ENCODE data around the gene RIN2. TPM values are rescaled to one million over a fixed set of nuclear protein-coding genes. Genes with fewer than 3 reads are reported as not detected.

The RIN2 gene
- 20.3 and 22.6 TPM in 2 replicates for total RNA-seq (2014; rRNA removed; shearing (Covaris generic))

GRCh38 chr20:19758133-19758500, at the start of gene RIN2:
Gene RIN2 (plus strand): TSS chr20:19758258. CDS start chr20:19889602, 131,344 bp downstream.
- H3K4me3 ChIP-seq: peak within 1 kb of the TSS; percentile 60
- peak within 1 kb of the TSS; percentile 47 for H3K27ac ChIP-seq
- no peaks in the 10 kb centered on the region for H3K9me3 ChIP-seq (replicated peaks)
- H3K36me3 ChIP-seq: no peaks in the 10 kb centered on the region
- H3K4me1 ChIP-seq: no peaks in the 10 kb centered on the region
- DNase-seq: peak in 1 of 2 experiments; percentile 48
- H3K27me3 ChIP-seq: no peaks in the 10 kb centered on the region; the same call in 1 of the 2 replicates

GRCh38 chr20:19709635-19710335, 48.3 kb upstream of the RIN2 start:
- peak in 1 of 2 experiments; percentile 30 for DNase-seq
- H3K4me3 ChIP-seq: no peak overlapping the region
- H3K36me3 ChIP-seq: no peaks in the 10 kb centered on the region
- H3K9me3 ChIP-seq (replicated peaks): no peaks in the 10 kb centered on the region
- H3K27ac ChIP-seq: no peak overlapping the region
- peaks cover 30% of the 10 kb centered on the region for H3K4me1 ChIP-seq
- no peaks in the 10 kb centered on the region for H3K27me3 ChIP-seq

DNA sequence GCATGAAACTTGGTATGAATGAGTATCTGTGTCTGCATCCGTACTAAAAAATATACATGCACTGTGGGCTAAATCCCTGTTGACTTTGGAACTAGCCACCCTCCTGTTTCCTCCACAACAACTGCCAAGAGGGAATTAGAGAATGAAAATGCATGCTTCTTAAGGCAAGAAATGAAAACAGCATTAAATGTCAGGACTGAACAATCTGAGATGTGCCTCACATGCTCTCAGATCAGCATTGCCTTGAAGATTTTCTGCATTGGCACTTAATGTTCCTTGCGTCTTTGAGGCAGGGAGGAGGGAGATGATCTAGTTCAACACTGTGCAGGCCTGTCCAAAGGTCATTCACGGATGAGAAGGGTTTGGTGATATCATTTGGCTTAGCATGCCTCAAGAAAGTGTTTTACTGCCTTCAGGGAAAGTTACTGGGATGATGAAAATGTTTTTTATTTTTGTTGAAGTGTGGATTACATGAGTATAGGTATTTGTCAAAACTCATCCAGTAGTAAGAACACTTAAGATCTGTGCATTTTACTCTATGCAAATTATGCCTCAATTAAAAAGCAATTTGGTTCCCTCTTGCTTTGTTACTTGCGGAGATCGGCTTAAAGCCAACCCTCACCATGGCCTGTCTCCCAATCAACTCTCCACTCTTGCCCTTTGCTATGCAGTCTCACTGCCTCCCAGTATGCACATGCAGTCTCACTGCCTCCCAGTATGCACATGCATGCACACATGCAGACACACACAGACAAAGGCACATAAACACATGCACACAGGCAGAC, 47.5 kb upstream of the RIN2 start:
- peaks cover 30% of the 10 kb centered on the region for H3K4me1 ChIP-seq
- no peak overlapping the region for H3K27ac ChIP-seq
- no peaks in the 10 kb centered on the region for H3K27me3 ChIP-seq
- H3K9me3 ChIP-seq (replicated peaks): no peaks in the 10 kb centered on the region
- DNase-seq: peak in 1 of 2 experiments; percentile 52
- H3K4me3 ChIP-seq: no peak overlapping the region
- H3K36me3 ChIP-seq: no peaks in the 10 kb centered on the region

DNA sequence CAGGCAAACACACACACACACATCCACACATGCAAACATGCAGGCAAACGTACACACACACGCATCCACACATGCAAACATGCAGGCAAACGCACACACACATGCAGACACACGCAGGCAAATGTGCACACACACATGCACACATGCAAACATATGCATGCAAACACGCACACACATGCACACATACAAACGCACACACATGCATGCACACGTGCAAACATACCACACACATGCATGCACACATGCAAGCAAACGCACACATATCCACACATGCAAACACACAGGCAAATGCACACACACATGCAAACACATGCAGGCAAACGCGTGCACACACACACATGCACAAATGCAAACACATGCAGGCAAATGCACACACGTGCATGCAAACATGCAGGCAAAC, 46.9 kb upstream of the RIN2 start:
- peaks cover 30% of the 10 kb centered on the region for H3K4me1 ChIP-seq
- DNase-seq: no peak
- no peaks in the 10 kb centered on the region for H3K27me3 ChIP-seq
- no peaks in the 10 kb centered on the region for H3K36me3 ChIP-seq
- H3K4me3 ChIP-seq: no peak overlapping the region
- no peak overlapping the region for H3K27ac ChIP-seq
- H3K9me3 ChIP-seq (replicated peaks): no peaks in the 10 kb centered on the region

DNA sequence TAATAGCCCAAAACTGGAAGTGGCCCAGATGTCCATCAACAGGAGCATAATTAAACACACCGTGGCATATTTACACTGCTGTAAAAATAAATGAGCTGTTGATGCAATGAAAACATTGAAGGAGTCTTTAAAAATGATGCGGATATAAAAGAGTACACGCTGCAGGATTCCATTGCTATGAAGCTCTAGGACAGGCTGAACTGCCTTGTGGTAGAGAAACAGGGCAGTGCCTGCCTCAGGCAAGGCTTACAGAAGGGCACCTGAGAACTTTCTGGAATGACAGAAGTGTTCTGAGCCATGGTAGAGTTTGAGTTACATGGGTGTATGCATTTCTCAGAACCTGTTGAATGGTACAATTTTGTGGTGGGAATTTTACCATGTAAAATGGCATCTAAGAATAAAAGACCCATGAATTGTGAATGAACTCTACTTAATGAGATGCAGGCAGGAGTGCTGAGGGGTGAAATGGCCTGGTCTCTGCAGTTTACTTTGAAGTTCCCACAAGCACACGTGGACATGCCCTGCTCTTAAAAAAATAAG, 45.3 kb upstream of the RIN2 start:
- Histone ChIP-seq H3K4me3 (no peak overlapping the region), H3K4me1 (peaks cover 30% of the 10 kb centered on the region), H3K9me3 (replicated peaks) (0 out of 2 replicates have a peak, but pooled peaks cover 4% of the 10 kb centered on the region), H3K36me3 (no peaks in the 10 kb centered on the region), H3K27me3 (no peaks in the 10 kb centered on the region), H3K27ac (no peak overlapping the region)
- peak in 1 of 2 experiments; percentile 32 for DNase-seq

- DNase-seq: peak; percentile 36 to 56
- no peak overlapping the region for H3K27ac ChIP-seq
- H3K27me3 ChIP-seq: no peaks in the 10 kb centered on the region
- peaks cover 30% of the 10 kb centered on the region for H3K4me1 ChIP-seq
- no peak overlapping the region for H3K4me3 ChIP-seq
- 0 out of 2 replicates have a peak, but pooled peaks cover 4% of the 10 kb centered on the region for H3K9me3 ChIP-seq (replicated peaks)
- no peaks in the 10 kb centered on the region for H3K36me3 ChIP-seq
Observed at GRCh38 chr20:19713822-19714578, 44.1 kb upstream of the RIN2 start.

DNA sequence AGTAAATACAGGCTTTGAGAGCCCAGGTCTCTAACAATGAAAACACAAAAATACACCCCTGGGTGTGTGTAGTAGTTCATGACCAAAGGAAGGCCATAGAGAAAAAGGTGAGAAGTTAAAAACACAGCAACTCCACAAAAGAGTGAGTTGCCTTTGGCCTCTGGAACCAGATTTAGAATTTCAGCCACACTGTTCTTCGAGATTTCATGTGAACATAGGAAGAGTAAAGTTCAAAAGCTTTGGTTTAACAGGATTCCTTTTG, 43.5 kb upstream of the RIN2 start:
- H3K9me3 ChIP-seq (replicated peaks): 0 out of 2 replicates have a peak, but pooled peaks cover 4% of the 10 kb centered on the region
- peaks cover 28% of the 10 kb centered on the region for H3K4me1 ChIP-seq
- no peak for DNase-seq

DNA sequence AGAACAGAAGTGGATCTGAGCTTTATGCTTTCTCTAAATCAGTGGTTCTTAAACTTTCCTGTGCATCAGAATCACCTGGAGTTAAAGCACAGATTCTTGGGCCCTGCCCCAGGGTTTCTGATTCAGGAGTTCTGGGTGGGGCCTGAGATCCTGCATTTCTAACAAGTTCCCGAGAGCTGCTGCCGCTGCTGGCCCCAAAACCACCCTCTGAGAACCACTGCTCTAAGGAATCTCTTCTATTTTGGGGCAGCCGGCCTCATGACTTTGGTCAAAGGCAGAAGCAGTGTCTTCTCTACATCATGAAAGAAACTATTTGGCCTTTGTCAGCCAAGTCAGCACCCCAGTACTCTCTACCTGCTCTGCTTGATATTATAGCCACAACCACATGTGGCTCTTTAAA, 42.1 kb upstream of the RIN2 start:
- Histone ChIP-seq H3K27ac (no peak overlapping the region), H3K4me3 (no peak overlapping the region)
- DNase-seq: no peak

More for the DNA sequence above, 43.5 kb upstream of the RIN2 start:
- Histone ChIP-seq H3K27me3 (no peaks in the 10 kb centered on the region), H3K27ac (no peak overlapping the region), H3K4me3 (no peak overlapping the region), H3K36me3 (no peaks in the 10 kb centered on the region)

DNA sequence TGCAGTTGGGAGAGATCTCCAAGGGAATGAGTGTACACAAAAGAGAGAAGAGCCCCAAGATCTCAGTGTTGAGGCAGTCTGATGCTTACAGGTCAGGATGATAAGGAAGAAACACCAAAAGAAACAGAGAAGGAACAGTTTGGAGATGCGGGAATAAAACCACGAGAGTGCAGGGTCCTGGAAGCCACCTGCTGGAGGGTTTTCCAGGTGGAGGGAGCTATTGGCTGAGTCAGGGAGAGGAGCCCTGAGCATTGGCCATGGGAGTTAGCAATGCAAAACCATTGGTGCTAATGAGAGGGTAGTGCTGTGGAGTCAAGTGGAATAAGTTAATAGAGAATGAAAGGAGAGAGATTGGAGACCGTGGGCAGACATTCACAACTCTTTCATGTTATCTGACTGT, 39.2 kb upstream of the RIN2 start:
- Histone ChIP-seq H3K4me1 (peaks cover 4% of the 10 kb centered on the region), H3K27ac (no peak overlapping the region), H3K9me3 (replicated peaks) (0 out of 2 replicates have a peak, but pooled peaks cover 4% of the 10 kb centered on the region), H3K4me3 (no peak overlapping the region), H3K27me3 (no peaks in the 10 kb centered on the region; the same call in 1 of the 2 replicates), H3K36me3 (no peaks in the 10 kb centered on the region)
- no peak for DNase-seq

More for the DNA sequence above, 42.1 kb upstream of the RIN2 start:
- H3K27me3 ChIP-seq: no peaks in the 10 kb centered on the region
- no peaks in the 10 kb centered on the region for H3K36me3 ChIP-seq
- H3K4me1 ChIP-seq: peaks cover 16% of the 10 kb centered on the region
- 0 out of 2 replicates have a peak, but pooled peaks cover 4% of the 10 kb centered on the region for H3K9me3 ChIP-seq (replicated peaks)

DNA sequence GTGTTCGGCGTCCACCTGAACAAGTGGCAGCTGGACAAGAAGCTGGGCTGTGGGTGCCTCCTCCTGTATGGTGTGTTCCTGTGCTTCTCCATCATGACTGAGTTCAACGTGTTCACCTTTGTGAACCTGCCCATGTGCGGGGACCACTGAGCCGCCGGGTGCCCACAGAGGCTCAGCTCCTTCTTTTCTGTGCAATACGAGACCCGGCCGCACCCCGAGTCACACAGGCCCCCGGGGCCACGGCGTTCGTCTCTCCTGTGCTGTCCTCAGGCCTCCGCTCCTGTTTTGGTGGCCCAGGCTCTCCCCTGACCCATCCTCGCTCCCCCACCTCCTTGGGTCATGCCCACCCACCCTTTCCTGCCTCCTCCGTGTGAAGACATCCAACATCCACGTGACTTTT, 37.1 kb upstream of the RIN2 start:
- 0 out of 2 replicates have a peak, but pooled peaks cover 4% of the 10 kb centered on the region for H3K9me3 ChIP-seq (replicated peaks)
- no peak overlapping the region for H3K27ac ChIP-seq
- H3K27me3 ChIP-seq: no peaks in the 10 kb centered on the region; the same call in 1 of the 2 replicates
- H3K36me3 ChIP-seq: no peaks in the 10 kb centered on the region
- H3K4me3 ChIP-seq: no peak overlapping the region
- H3K4me1 ChIP-seq: no peaks in the 10 kb centered on the region
- DNase-seq: no peak

- no peak for DNase-seq
- no peak overlapping the region for H3K27ac ChIP-seq
- no peaks in the 10 kb centered on the region for H3K36me3 ChIP-seq
- H3K27me3 ChIP-seq: no peaks in the 10 kb centered on the region; the same call in 1 of the 2 replicates
- no peak overlapping the region for H3K4me3 ChIP-seq
- no peaks in the 10 kb centered on the region for H3K9me3 ChIP-seq (replicated peaks)
- no peaks in the 10 kb centered on the region for H3K4me1 ChIP-seq
Observed at GRCh38 chr20:19723051-19723450, 35.0 kb upstream of the RIN2 start.

DNA sequence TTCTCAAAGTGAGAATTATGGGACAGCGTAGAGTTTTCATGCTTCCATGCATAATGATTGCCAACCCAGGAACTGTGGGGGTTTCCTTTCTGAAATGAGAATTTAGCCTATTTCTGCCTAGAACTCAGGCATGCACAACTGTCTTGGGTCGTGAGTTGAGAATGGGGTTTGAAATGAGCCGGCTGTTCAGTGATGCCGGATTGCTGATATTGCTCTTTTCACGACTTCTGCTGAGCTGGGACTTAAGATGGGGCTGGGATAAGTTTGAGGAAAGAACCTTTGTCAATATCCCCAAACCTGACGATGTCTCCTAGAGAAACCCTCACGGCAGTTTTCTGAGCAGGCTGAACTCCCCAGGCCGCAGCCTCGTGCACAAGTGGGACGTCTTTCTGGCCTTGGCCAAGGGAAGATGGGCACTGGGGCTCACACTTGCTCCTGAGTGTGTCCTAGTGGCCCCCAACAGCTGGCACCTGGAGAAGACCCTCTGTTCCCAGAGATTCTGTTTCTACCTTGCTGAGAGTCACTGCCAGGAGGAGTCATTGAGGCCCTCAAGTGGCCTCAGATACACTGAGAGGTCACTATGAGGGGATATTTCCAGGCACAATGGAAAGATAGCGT, 34.1 kb upstream of the RIN2 start:
- no peak for DNase-seq

GRCh38 chr20:19725373-19725772, 32.7 kb upstream of the RIN2 start:
- no peaks in the 10 kb centered on the region for H3K9me3 ChIP-seq (replicated peaks)
- H3K4me1 ChIP-seq: no peaks in the 10 kb centered on the region
- no peak overlapping the region for H3K4me3 ChIP-seq
- H3K27ac ChIP-seq: no peak overlapping the region
- no peaks in the 10 kb centered on the region for H3K36me3 ChIP-seq
- H3K27me3 ChIP-seq: no peaks in the 10 kb centered on the region; the same call in 1 of the 2 replicates
- no peak for DNase-seq

More for the DNA sequence above, 34.1 kb upstream of the RIN2 start:
- H3K9me3 ChIP-seq (replicated peaks): no peaks in the 10 kb centered on the region
- no peak overlapping the region for H3K27ac ChIP-seq
- H3K4me1 ChIP-seq: no peaks in the 10 kb centered on the region
- no peaks in the 10 kb centered on the region; the same call in 1 of the 2 replicates for H3K27me3 ChIP-seq
- no peak overlapping the region for H3K4me3 ChIP-seq
- H3K36me3 ChIP-seq: no peaks in the 10 kb centered on the region
